H9 (cell line): Measurements from ENCODE around the gene CSHL1. TPM values are rescaled to one million over a fixed set of nuclear protein-coding genes. Genes with fewer than 3 reads are reported as not detected.

Experiments
- DNase-seq: peaks from one replicate; pipeline ENCODE4 v3.0.0-alpha.2; 2017
- H2AFZ ChIP-seq: one replicate; pipeline ENCODE4 v1.6.1; 2013; ENCODE audit warnings: mild to moderate bottlenecking, low read length, control low read depth, moderate library complexity
- H2AK5ac ChIP-seq: 2 replicates; pipeline ENCODE4 v1.6.1; 2013; ENCODE audit warnings: low read length, control low read depth, mixed read lengths; ENCODE audit not compliant: insufficient read length
- H2BK120ac ChIP-seq: one replicate; pipeline ENCODE4 v1.6.1; 2013; ENCODE audit warnings: low read depth, mild to moderate bottlenecking, low read length, control low read depth, inconsistent platforms; ENCODE audit not compliant: poor library complexity, severe bottlenecking
- H2BK12ac ChIP-seq: 2 replicates; pipeline ENCODE4 v1.6.1; 2013; ENCODE audit warnings: low read length, control low read depth, mixed read lengths, low read depth; ENCODE audit not compliant: insufficient read length
- H2BK15ac ChIP-seq: 2 replicates; pipeline ENCODE4 v1.6.1; 2013; ENCODE audit warnings: low read depth, low read length, control low read depth
- H2BK20ac ChIP-seq: one replicate; pipeline ENCODE4 v1.6.1; 2013; ENCODE audit warnings: low read depth, mild to moderate bottlenecking, low read length, control low read depth, inconsistent platforms; ENCODE audit not compliant: poor library complexity, severe bottlenecking
- H2BK5ac ChIP-seq: 2 replicates; pipeline ENCODE4 v1.6.1; 2013; ENCODE audit warnings: low read length, control low read depth, mixed read lengths; ENCODE audit not compliant: insufficient read length
- H3K14ac ChIP-seq: 2 replicates; pipeline ENCODE4 v1.6.1; 2013; ENCODE audit warnings: low read length, control low read depth; ENCODE audit not compliant: insufficient read depth
- H3K18ac ChIP-seq: 2 replicates; pipeline ENCODE4 v1.6.1; 2013; ENCODE audit warnings: low read depth, mild to moderate bottlenecking, mixed read lengths, low read length, control low read depth; ENCODE audit not compliant: insufficient read length
- H3K23ac ChIP-seq: 2 replicates; pipeline ENCODE4 v1.6.1; 2013; ENCODE audit warnings: low read length, control low read depth, mixed read lengths, low read depth; ENCODE audit not compliant: insufficient read length
- H3K23me2 ChIP-seq: 2 replicates; pipeline ENCODE4 v1.6.1; 2013; ENCODE audit warnings: low read depth, mild to moderate bottlenecking, mixed read lengths, low read length, control low read depth; ENCODE audit not compliant: insufficient read length, poor library complexity, severe bottlenecking
- H3K27ac ChIP-seq: 2 replicates; pipeline ENCODE4 v1.5.1; 2013; ENCODE audit warnings: low read length, control low read depth, mixed read lengths, low read depth; ENCODE audit not compliant: insufficient read length
- H3K27me3 ChIP-seq: 2 replicates; pipeline ENCODE4 v1.6.1; 2013; ENCODE audit warnings: low read length, control low read depth, inconsistent platforms; ENCODE audit not compliant: insufficient read depth
- H3K4ac ChIP-seq: 2 replicates; pipeline ENCODE4 v1.6.1; 2013; ENCODE audit warnings: low read depth, mild to moderate bottlenecking, control low read depth, inconsistent platforms, low read length, moderate library complexity
- H3K4me1 ChIP-seq: 2 replicates; pipeline ENCODE4 v1.6.1; 2013; ENCODE audit warnings: low read length, control low read depth, inconsistent platforms; ENCODE audit not compliant: insufficient read depth
- H3K4me2 ChIP-seq: 2 replicates; pipeline ENCODE4 v1.6.1; 2013; ENCODE audit warnings: low read length, control low read depth, mixed read lengths; ENCODE audit not compliant: insufficient read length, insufficient read depth
- H3K56ac ChIP-seq: 2 replicates; pipeline ENCODE4 v1.6.1; 2013; ENCODE audit warnings: low read depth, mild to moderate bottlenecking, mixed read lengths, low read length, control low read depth; ENCODE audit not compliant: insufficient read length
- H3K79me1 ChIP-seq: 2 replicates; pipeline ENCODE4 v1.6.1; 2013; ENCODE audit warnings: low read depth, mild to moderate bottlenecking, moderate library complexity, low read length, control low read depth, inconsistent platforms; ENCODE audit not compliant: insufficient read depth, poor library complexity, severe bottlenecking
- H3K79me2 ChIP-seq: 2 replicates; pipeline ENCODE4 v1.6.1; 2013; ENCODE audit warnings: low read length, control low read depth, inconsistent platforms; ENCODE audit not compliant: insufficient read depth
- H3K9ac ChIP-seq: 2 replicates; pipeline ENCODE4 v1.6.1; 2013; ENCODE audit warnings: low read length, control low read depth, mixed read lengths; ENCODE audit not compliant: insufficient read length; ENCODE audit errors: extremely low read depth
- H3K9me3 ChIP-seq: one replicate; pipeline ENCODE4 v1.6.1; 2013; ENCODE audit warnings: low read depth, low read length, inconsistent platforms; ENCODE audit not compliant: control insufficient read depth
- H3T11ph ChIP-seq: one replicate; pipeline ENCODE4 v1.6.1; 2013; ENCODE audit warnings: mild to moderate bottlenecking, low read length, control low read depth, inconsistent platforms
- H4K20me1 ChIP-seq: one replicate; pipeline ENCODE4 v1.6.1; 2013; ENCODE audit not compliant: control insufficient read depth, insufficient read length, insufficient read depth
- H4K5ac ChIP-seq: 2 replicates; pipeline ENCODE4 v1.6.1; 2013; ENCODE audit warnings: low read depth, mild to moderate bottlenecking, mixed read lengths, low read length, control low read depth; ENCODE audit not compliant: insufficient read length
- H4K8ac ChIP-seq: replicated peaks from 2 replicates; pipeline ENCODE4 v1.6.1; 2013; ENCODE audit warnings: low read length, control low read depth, mixed read lengths, low read depth; ENCODE audit not compliant: insufficient read length
- H4K91ac ChIP-seq: 2 replicates; pipeline ENCODE4 v1.6.1; 2013; ENCODE audit warnings: low read depth, mild to moderate bottlenecking, moderate library complexity, mixed read lengths, low read length, control low read depth; ENCODE audit not compliant: insufficient read length
- H3K27ac Mint-ChIP-seq, 3 experiments: 2 replicates in 2 of 3; 3 replicates in 1 of 3; pipeline ENCODE4 v1.8.0; 2020 to 2021; ENCODE audit warnings: mixed read lengths in 3 of 3, mild to moderate bottlenecking in 1 of 3, moderate library complexity in 1 of 3
- H3K27me3 Mint-ChIP-seq: 2 replicates; pipeline ENCODE4 v1.8.0; 2021; ENCODE audit warnings: low read depth, mild to moderate bottlenecking, moderate library complexity, mixed read lengths
- H3K36me3 Mint-ChIP-seq, 3 experiments: 2 replicates in 2 of 3; 3 replicates in 1 of 3; pipeline ENCODE4 v1.8.0; 2020 to 2021; ENCODE audit warnings: low read depth in 3 of 3, mixed read lengths in 3 of 3; ENCODE audit not compliant: insufficient read depth in 1 of 3
- H3K4me1 Mint-ChIP-seq, 2 experiments: 2 replicates each; pipeline ENCODE4 v1.8.0; 2020; ENCODE audit warnings: mixed read lengths in 2 of 2
- H3K4me3 Mint-ChIP-seq, 2 experiments: 2 replicates in 1 of 2; 3 replicates in 1 of 2; pipeline ENCODE4 v1.8.0; 2020 to 2021; ENCODE audit warnings: mild to moderate bottlenecking in 2 of 2, mixed read lengths in 2 of 2, moderate library complexity in 1 of 2
- H3K9me3 Mint-ChIP-seq, 2 experiments: 2 replicates in 1 of 2; 3 replicates in 1 of 2; pipeline ENCODE4 v1.8.0; 2020; ENCODE audit warnings: mild to moderate bottlenecking in 2 of 2, mixed read lengths in 2 of 2, moderate library complexity in 1 of 2
- CTCF ChIP-seq: fragments of 200-600 bp; sonication (generic); conservative IDR thresholded peaks from 3 replicates; pipeline ENCODE4 v1.8.0; 2021; ENCODE audit warnings: antibody characterized with exemption, mild to moderate bottlenecking
- WGBS: extraction: QIAGEN DNeasy Blood & Tissue Kit; methylation state at CpG from one replicate; pipeline ENCODE4 v1.1.7; 2013; ENCODE audit warnings: missing lambda C conversion rate, low lambda C conversion rate, mixed read lengths; ENCODE audit not compliant: insufficient read length; ENCODE audit errors: extremely low coverage; 5-methylcytosine and 5-hydroxymethylcytosine counted together
- total RNA-seq: library from RNA; stranded (reverse); gene quantifications from 2 replicates; pipeline ENCODE4 v1.2.1, GENCODE V29; 2021

Gene CSHL1
- total RNA-seq, 1 experiment from 2014 or later = not detected

GRCh38 chr17:63932721-63933120 is 21.7 kb upstream of the CSHL1 start:
- DNase-seq = no peak
- H2BK12ac ChIP-seq = no peak overlapping the region
- H2BK5ac ChIP-seq = no peak overlapping the region
- H2BK120ac ChIP-seq = no peak overlapping the region
- no peaks in the 10 kb centered on the region for H3K27me3 ChIP-seq
- H2AK5ac ChIP-seq = no peak overlapping the region
- H3K79me2 ChIP-seq = no peaks in the 10 kb centered on the region
- H4K20me1 ChIP-seq = no peaks in the 10 kb centered on the region
- Mint-ChIP-seq H3K27me3 (no peaks in the 10 kb centered on the region; the same call in none of the 2 replicates), H3K9me3 (no peaks in the 10 kb centered on the region), H3K4me1 (peaks cover 20 to 27% of the 10 kb centered on the region in 2 experiments), H3K27ac (no peak overlapping the region), H3K4me3 (no peak overlapping the region; a peak in 1 of 5 replicates), H3K36me3 (no peaks in the 10 kb centered on the region; a peak in 1 of 7 replicates)
- no peak overlapping the region for H3K14ac ChIP-seq
- H3K9ac ChIP-seq = no peak overlapping the region
- H3K79me1 ChIP-seq = no peaks in the 10 kb centered on the region
- no peak overlapping the region for H4K8ac ChIP-seq
- no peak for TF ChIP-seq CTCF
- H3T11ph ChIP-seq = no peak overlapping the region
- H3K18ac ChIP-seq = no peak overlapping the region
- H4K5ac ChIP-seq = no peak overlapping the region
- H3K4me2 ChIP-seq = no peak overlapping the region
- no peak overlapping the region for H2AFZ ChIP-seq
- no peaks in the 10 kb centered on the region for H3K9me3 ChIP-seq
- no CpG with 5 or more reads among the region's 4 CpGs for WGBS
- H3K23ac ChIP-seq = no peak overlapping the region
- H4K91ac ChIP-seq = no peak overlapping the region
- H2BK20ac ChIP-seq = no peak overlapping the region
- no peaks in the 10 kb centered on the region; the same call in 1 of the 2 replicates for H3K4me1 ChIP-seq
- no peak overlapping the region for H3K56ac ChIP-seq
- H2BK15ac ChIP-seq = no peak overlapping the region
- no peak overlapping the region for H3K4ac ChIP-seq
- H3K23me2 ChIP-seq = no peaks in the 10 kb centered on the region
- H3K27ac ChIP-seq = no peak overlapping the region
